HepG2 (cell line): ENCODE measurements around the gene TRPT1. TPM values are rescaled to one million over a fixed set of nuclear protein-coding genes. Genes with fewer than 3 reads are reported as not detected.

Experiments
- ATRX ChIP-seq: sonication (generic); formaldehyde crosslinking; IDR thresholded peaks from 2 replicates; pipeline ENCODE4 v1.4.0; 2020; ENCODE audit warnings: missing genetic modification reagents, borderline replicate concordance
- DNMT1 ChIP-seq: sonication (generic); formaldehyde crosslinking; IDR thresholded peaks from 2 replicates; pipeline ENCODE4 v1.5.1; 2020; ENCODE audit warnings: mild to moderate bottlenecking, missing genetic modification reagents
- GATAD1 ChIP-seq: IDR thresholded peaks from 2 replicates; pipeline ENCODE4 v1.6.1; 2016; ENCODE audit warnings: missing genetic modification reagents, missing compliant biosample characterization
- SRSF9 ChIP-seq: fragments of 200-400 bp; formaldehyde crosslinking; IDR thresholded peaks from 2 replicates; pipeline ENCODE4 v1.6.1; 2018; ENCODE audit warnings: borderline replicate concordance, mild to moderate bottlenecking, low read depth, low read length; ENCODE audit not compliant: insufficient read depth, poor library complexity, severe bottlenecking
- YY1 ChIP-seq: IDR thresholded peaks from 2 replicates; pipeline ENCODE4 v1.6.1; 2011; ENCODE audit warnings: low read length, low read depth, moderate library complexity, mild to moderate bottlenecking; ENCODE audit not compliant: insufficient read depth, insufficient replicate concordance
- ZC3H4 ChIP-seq: sonication (generic); formaldehyde crosslinking; IDR thresholded peaks from 2 replicates; pipeline ENCODE4 v1.4.0; 2020; ENCODE audit warnings: missing genetic modification reagents, borderline replicate concordance
- ZSCAN20 ChIP-seq: sonication (generic); formaldehyde crosslinking; IDR thresholded peaks from 2 replicates; pipeline ENCODE4 v1.4.0; 2020; ENCODE audit warnings: missing genetic modification reagents, mild to moderate bottlenecking, borderline replicate concordance
- ZSCAN21 ChIP-seq: sonication (generic); formaldehyde crosslinking; IDR thresholded peaks from 2 replicates; pipeline ENCODE4 v1.8.0; 2022; ENCODE audit warnings: mild to moderate bottlenecking, missing genetic modification reagents, moderate library complexity, borderline replicate concordance
- polyA plus RNA-seq, 8 experiments: library from polyadenylated mRNA; depleted of rRNA in 3 of 8; stranded (reverse) in 7 of 8; unstranded in 1 of 8; fragments of >200 nt; fragmentation: Illumina TruSeq in 4 of 8; extraction: Trizol in 4 of 8; gene quantifications; 2 replicates each; pipeline versions ENCODE4 v1.2.1 to v1.2.3, GENCODE V29; 2011 to 2016; ENCODE audit warnings: low read depth in 4 of 8, missing spikeins in 1 of 8, mixed read lengths in 1 of 8; ENCODE audit not compliant: insufficient read depth in 1 of 8
- total RNA-seq, 5 experiments: library from RNA; depleted of rRNA; stranded (reverse); fragments of >200 nt; fragmentation: Illumina TruSeq; extraction: Trizol; gene quantifications; 2 replicates each; pipeline ENCODE4 v1.2.3, GENCODE V29; 2016; ENCODE audit warnings: low read depth in 1 of 5
- TF ChIP-seq, protein P1 (sequence below): sonication (generic); formaldehyde crosslinking; IDR thresholded peaks from 2 replicates; pipeline ENCODE4 v1.9.0; 2022; ENCODE audit warnings: missing genetic modification reagents, mild to moderate bottlenecking, borderline replicate concordance
- TF ChIP-seq, protein P2 (sequence below): sonication (generic); formaldehyde crosslinking; IDR thresholded peaks from 2 replicates; pipeline ENCODE4 v1.4.0; 2020; ENCODE audit warnings: missing genetic modification reagents
- TF ChIP-seq, protein P3 (sequence below): sonication (generic); formaldehyde crosslinking; IDR thresholded peaks from 2 replicates; pipeline ENCODE4 v1.4.0; 2020; ENCODE audit warnings: mild to moderate bottlenecking, missing genetic modification reagents
- TF ChIP-seq, protein P4 (sequence below): sonication (generic); formaldehyde crosslinking; IDR thresholded peaks from 2 replicates; pipeline ENCODE4 v1.4.0; 2020; ENCODE audit warnings: mild to moderate bottlenecking, missing genetic modification reagents, borderline replicate concordance
- TF ChIP-seq, protein P5 (sequence below): sonication (generic); formaldehyde crosslinking; IDR thresholded peaks from 2 replicates; pipeline ENCODE4 v1.9.0; 2021; ENCODE audit warnings: missing genetic modification reagents, borderline replicate concordance

The TRPT1 gene
- total and polyA plus RNA-seq, 2 of the 13 experiments (the other 11 are each of a cell fraction or from before 2014, with no cell fraction given): 24.8 to 40.7 TPM

DNA sequence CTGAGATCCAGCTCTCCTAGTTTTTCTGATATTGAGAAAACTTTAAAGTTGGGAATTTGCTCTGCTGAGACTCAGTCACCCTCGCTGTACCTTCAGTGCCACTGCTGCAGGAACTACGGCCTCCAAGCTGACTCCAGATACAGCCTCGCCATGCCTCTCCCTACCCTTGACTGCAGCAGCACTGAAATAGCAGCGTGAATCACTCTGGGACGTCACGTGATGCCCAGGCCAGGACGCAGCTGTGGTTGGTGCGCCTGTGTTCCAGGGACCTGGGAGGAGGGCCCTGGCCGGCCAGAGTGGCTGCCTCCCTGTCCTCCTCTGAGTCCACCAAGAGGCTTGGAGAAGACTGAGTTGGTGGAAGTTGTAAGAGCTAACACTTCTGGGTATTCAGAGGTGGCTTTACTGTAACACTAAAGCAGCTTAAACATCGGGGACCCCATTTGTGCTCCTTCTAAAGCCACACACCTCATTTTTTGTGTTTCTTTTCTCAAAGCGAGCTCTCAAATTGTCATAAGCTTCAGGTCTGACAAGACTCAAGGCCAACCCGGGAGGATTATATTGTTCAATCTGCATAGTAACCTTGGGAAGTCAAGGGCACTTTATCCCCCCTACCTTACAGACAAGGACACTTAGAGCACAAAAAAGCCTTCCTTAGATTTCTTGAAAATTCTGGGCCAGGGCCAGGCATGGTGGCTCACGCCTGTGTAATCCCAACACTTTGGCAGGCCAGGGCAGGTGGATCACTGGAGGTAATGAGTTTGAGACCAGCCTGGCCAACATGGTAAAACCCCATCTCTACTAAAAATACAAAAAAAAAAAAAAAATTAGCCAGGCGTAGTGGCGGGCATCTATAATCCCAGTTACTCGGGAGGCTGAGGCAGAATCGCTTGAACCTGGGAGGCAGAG lies 44.2 kb downstream of the TRPT1 start (continued):
- TF ChIP-seq, protein P1, sequence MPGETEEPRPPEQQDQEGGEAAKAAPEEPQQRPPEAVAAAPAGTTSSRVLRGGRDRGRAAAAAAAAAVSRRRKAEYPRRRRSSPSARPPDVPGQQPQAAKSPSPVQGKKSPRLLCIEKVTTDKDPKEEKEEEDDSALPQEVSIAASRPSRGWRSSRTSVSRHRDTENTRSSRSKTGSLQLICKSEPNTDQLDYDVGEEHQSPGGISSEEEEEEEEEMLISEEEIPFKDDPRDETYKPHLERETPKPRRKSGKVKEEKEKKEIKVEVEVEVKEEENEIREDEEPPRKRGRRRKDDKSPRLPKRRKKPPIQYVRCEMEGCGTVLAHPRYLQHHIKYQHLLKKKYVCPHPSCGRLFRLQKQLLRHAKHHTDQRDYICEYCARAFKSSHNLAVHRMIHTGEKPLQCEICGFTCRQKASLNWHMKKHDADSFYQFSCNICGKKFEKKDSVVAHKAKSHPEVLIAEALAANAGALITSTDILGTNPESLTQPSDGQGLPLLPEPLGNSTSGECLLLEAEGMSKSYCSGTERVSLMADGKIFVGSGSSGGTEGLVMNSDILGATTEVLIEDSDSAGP (CRISPR knock-in tag): no peak
- peak; percentile 51; the same call in 1 of the 2 replicates for TF ChIP-seq ZSCAN21
- no peak for TF ChIP-seq ZC3H4
- TF ChIP-seq, protein P2, sequence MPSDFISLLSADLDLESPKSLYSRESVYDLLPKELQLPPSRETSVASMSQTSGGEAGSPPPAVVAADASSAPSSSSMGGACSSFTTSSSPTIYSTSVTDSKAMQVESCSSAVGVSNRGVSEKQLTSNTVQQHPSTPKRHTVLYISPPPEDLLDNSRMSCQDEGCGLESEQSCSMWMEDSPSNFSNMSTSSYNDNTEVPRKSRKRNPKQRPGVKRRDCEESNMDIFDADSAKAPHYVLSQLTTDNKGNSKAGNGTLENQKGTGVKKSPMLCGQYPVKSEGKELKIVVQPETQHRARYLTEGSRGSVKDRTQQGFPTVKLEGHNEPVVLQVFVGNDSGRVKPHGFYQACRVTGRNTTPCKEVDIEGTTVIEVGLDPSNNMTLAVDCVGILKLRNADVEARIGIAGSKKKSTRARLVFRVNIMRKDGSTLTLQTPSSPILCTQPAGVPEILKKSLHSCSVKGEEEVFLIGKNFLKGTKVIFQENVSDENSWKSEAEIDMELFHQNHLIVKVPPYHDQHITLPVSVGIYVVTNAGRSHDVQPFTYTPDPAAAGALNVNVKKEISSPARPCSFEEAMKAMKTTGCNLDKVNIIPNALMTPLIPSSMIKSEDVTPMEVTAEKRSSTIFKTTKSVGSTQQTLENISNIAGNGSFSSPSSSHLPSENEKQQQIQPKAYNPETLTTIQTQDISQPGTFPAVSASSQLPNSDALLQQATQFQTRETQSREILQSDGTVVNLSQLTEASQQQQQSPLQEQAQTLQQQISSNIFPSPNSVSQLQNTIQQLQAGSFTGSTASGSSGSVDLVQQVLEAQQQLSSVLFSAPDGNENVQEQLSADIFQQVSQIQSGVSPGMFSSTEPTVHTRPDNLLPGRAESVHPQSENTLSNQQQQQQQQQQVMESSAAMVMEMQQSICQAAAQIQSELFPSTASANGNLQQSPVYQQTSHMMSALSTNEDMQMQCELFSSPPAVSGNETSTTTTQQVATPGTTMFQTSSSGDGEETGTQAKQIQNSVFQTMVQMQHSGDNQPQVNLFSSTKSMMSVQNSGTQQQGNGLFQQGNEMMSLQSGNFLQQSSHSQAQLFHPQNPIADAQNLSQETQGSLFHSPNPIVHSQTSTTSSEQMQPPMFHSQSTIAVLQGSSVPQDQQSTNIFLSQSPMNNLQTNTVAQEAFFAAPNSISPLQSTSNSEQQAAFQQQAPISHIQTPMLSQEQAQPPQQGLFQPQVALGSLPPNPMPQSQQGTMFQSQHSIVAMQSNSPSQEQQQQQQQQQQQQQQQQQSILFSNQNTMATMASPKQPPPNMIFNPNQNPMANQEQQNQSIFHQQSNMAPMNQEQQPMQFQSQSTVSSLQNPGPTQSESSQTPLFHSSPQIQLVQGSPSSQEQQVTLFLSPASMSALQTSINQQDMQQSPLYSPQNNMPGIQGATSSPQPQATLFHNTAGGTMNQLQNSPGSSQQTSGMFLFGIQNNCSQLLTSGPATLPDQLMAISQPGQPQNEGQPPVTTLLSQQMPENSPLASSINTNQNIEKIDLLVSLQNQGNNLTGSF (CRISPR knock-in tag): no peak
- no peak for TF ChIP-seq SRSF9
- TF ChIP-seq DNMT1 (CRISPR knock-in tag): no peak
- TF ChIP-seq GATAD1 (CRISPR knock-in tag): peak; percentile 58; the same call in 1 of the 2 replicates
- TF ChIP-seq YY1: no peak
- TF ChIP-seq, protein P3, sequence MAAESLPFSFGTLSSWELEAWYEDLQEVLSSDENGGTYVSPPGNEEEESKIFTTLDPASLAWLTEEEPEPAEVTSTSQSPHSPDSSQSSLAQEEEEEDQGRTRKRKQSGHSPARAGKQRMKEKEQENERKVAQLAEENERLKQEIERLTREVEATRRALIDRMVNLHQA (CRISPR knock-in tag): no peak
- TF ChIP-seq, protein P4, sequence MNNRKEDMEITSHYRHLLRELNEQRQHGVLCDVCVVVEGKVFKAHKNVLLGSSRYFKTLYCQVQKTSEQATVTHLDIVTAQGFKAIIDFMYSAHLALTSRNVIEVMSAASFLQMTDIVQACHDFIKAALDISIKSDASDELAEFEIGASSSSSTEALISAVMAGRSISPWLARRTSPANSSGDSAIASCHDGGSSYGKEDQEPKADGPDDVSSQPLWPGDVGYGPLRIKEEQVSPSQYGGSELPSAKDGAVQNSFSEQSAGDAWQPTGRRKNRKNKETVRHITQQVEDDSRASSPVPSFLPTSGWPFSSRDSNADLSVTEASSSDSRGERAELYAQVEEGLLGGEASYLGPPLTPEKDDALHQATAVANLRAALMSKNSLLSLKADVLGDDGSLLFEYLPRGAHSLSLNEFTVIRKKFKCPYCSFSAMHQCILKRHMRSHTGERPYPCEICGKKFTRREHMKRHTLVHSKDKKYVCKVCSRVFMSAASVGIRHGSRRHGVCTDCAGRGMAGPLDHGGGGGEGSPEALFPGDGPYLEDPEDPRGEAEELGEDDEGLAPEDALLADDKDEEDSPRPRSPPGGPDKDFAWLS (CRISPR knock-in tag): no peak
- TF ChIP-seq ZSCAN20: no peak
- TF ChIP-seq, protein P5, sequence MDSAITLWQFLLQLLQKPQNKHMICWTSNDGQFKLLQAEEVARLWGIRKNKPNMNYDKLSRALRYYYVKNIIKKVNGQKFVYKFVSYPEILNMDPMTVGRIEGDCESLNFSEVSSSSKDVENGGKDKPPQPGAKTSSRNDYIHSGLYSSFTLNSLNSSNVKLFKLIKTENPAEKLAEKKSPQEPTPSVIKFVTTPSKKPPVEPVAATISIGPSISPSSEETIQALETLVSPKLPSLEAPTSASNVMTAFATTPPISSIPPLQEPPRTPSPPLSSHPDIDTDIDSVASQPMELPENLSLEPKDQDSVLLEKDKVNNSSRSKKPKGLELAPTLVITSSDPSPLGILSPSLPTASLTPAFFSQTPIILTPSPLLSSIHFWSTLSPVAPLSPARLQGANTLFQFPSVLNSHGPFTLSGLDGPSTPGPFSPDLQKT: no peak
- TF ChIP-seq ATRX (CRISPR knock-in tag): no peak
